Body of pancreas (tissue), 4 donors: ENCODE measurements around the gene MBTPS1. TPM values are rescaled to one million over a fixed set of nuclear protein-coding genes. Genes with fewer than 3 reads are reported as not detected.

Source experiments
- ATAC-seq: fragments of 150-250 bp; one replicate; pipeline ENCODE4 v1.9.1; 2016
- DNase-seq, 4 donors: peaks; one replicate each; pipeline ENCODE4 v3.0.0-alpha.2; 2019
- H3K27ac ChIP-seq, 4 donors: fragments of 200-600 bp; sonication (generic); 1 replicate in 3 of 4; 2 replicates in 1 of 4; pipeline versions ENCODE4 v1.5.1 to v1.6.1; 2016 to 2019; ENCODE audit warnings: mild to moderate bottlenecking in 1 of 4, mixed read lengths in 1 of 4, moderate library complexity in 1 of 4
- H3K27me3 ChIP-seq, 2 donors: fragments of 200-600 bp; sonication (generic); one replicate each; pipeline ENCODE4 v1.6.0; 2016; ENCODE audit warnings: mild to moderate bottlenecking in 1 of 2
- H3K36me3 ChIP-seq, 2 donors: fragments of 200-600 bp; sonication (generic); replicated peaks in 1 of 2; 2 replicates each; pipeline ENCODE4 v1.5.1; 2016; ENCODE audit warnings: low read depth in 2 of 2; ENCODE audit not compliant: insufficient read depth in 1 of 2
- H3K4me1 ChIP-seq: fragments of 200-600 bp; sonication (generic); one replicate; pipeline ENCODE4 v1.6.0; 2016
- H3K4me3 ChIP-seq, 2 donors: fragments of 200-600 bp; sonication (generic); 1 replicate in 1 of 2; 2 replicates in 1 of 2; pipeline ENCODE4 v1.5.1; 2016 to 2019
- H3K9me3 ChIP-seq, 3 donors: fragments of 200-600 bp; sonication (generic); 1 replicate in 2 of 3; 2 replicates in 1 of 3; pipeline ENCODE4 v1.5.1; 2016
- POLR2A ChIP-seq, 3 donors: fragments of 450-650 bp; IDR thresholded peaks; one replicate each; pipeline ENCODE4 v1.6.1; 2016; ENCODE audit warnings: antibody characterized with exemption in 3 of 3, mild to moderate bottlenecking in 2 of 3
- WGBS, 2 donors: methylation state at CpG; one replicate each; pipeline ENCODE4 v1.1.5; 2017; 5-methylcytosine and 5-hydroxymethylcytosine counted together
- intact Hi-C: fragments of 100-400 bp; cut with DNase I; formaldehyde crosslinking; loops from one replicate; pipeline ENCODE4 v1.15.1; 2023
- total RNA-seq, 2 donors: library from RNA; depleted of rRNA; stranded (reverse); fragments of >200 nt; gene quantifications; one replicate each; pipeline ENCODE4 v1.1.0, GENCODE V29; 2016
- TF ChIP-seq, protein P1 (sequence below), 7 experiments: fragments of 450-650 bp in 4 of 7; fragments of 200-600 bp in 3 of 7; sonication (generic) in 3 of 7; IDR thresholded peaks; one replicate each; pipeline ENCODE4 v1.5.1; 2016 to 2019; ENCODE audit warnings: antibody characterized with exemption in 7 of 7

Gene MBTPS1
- total RNA-seq, 2 donors from 2014 or later, result 58.9 to 75.5 TPM

GRCh38 chr16:84029297-84030047 is 87.3 kb downstream of the MBTPS1 start:
- intact Hi-C loops, result no loop called here
- no peaks in the 10 kb centered on the region for H3K9me3 ChIP-seq
- DNase-seq (no peak), ATAC-seq (no peak)
- no peak overlapping the region for H3K27ac ChIP-seq
- 67% methylated on average over 13 to 14 of the region's 14 CpGs for WGBS, 2 donors
- H3K4me1 ChIP-seq, result no peaks in the 10 kb centered on the region
- TF ChIP-seq, protein P1, sequence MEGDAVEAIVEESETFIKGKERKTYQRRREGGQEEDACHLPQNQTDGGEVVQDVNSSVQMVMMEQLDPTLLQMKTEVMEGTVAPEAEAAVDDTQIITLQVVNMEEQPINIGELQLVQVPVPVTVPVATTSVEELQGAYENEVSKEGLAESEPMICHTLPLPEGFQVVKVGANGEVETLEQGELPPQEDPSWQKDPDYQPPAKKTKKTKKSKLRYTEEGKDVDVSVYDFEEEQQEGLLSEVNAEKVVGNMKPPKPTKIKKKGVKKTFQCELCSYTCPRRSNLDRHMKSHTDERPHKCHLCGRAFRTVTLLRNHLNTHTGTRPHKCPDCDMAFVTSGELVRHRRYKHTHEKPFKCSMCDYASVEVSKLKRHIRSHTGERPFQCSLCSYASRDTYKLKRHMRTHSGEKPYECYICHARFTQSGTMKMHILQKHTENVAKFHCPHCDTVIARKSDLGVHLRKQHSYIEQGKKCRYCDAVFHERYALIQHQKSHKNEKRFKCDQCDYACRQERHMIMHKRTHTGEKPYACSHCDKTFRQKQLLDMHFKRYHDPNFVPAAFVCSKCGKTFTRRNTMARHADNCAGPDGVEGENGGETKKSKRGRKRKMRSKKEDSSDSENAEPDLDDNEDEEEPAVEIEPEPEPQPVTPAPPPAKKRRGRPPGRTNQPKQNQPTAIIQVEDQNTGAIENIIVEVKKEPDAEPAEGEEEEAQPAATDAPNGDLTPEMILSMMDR (IDR thresholded peaks at IDR 0.05), result no peak
- no peak for TF ChIP-seq POLR2A (IDR thresholded peaks at IDR 0.05)
- no peak overlapping the region for H3K4me3 ChIP-seq
- H3K36me3 ChIP-seq, result no peaks in the 10 kb centered on the region
- H3K27me3 ChIP-seq, result no peaks in the 10 kb centered on the region

DNA sequence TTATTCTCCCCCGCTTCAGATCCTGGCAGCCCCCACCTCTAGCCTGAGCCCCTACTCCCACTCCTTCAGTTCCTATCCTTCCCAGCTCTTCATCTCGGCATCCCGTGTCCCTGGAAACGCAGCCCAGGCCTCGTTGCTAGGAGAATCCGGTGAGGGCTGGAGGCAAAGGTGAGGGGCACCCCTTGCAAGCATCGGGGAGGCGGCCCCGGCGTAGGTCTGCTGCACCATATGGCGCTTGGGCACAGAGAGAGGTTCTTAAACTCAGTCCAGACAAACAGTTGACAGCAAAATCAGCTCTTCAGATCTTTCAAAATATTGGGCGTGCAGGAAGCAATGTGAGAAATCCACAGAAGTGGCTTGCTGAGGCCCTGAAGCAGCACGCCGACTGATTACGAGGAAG is 89.1 kb downstream of the MBTPS1 start:
- H3K27ac ChIP-seq, result no peak overlapping the region
- ATAC-seq, result no peak
- TF ChIP-seq, protein P1 (IDR thresholded peaks at IDR 0.05), result no peak
- no peak for TF ChIP-seq POLR2A (IDR thresholded peaks at IDR 0.05)
- H3K4me3 ChIP-seq, result no peak overlapping the region
- no peaks in the 10 kb centered on the region for H3K4me1 ChIP-seq
- DNase-seq, result peak in 3 of 4 donors; percentile 38 to 53 (median 41)
- no peaks in the 10 kb centered on the region for H3K9me3 ChIP-seq
- H3K36me3 ChIP-seq, result no peaks in the 10 kb centered on the region
- no peaks in the 10 kb centered on the region for H3K27me3 ChIP-seq
- intact Hi-C loops, result no loop called here
- 77 to 80% methylated on average over 11 to 15 of the region's 15 CpGs for WGBS, 2 donors

- no peak for TF ChIP-seq POLR2A (IDR thresholded peaks at IDR 0.05)
- TF ChIP-seq, protein P1 (IDR thresholded peaks at IDR 0.05), result no peak
- H3K36me3 ChIP-seq, result no peaks in the 10 kb centered on the region
- no peak for ATAC-seq
- H3K9me3 ChIP-seq, result no peaks in the 10 kb centered on the region
- H3K4me1 ChIP-seq, result no peaks in the 10 kb centered on the region
- WGBS, 2 donors, result 70 to 83% methylated on average over 10 of the region's 10 CpGs
- H3K27ac ChIP-seq, result no peak overlapping the region
- no peak for DNase-seq
- no peaks in the 10 kb centered on the region for H3K27me3 ChIP-seq
- H3K4me3 ChIP-seq, result no peak overlapping the region
- intact Hi-C loops, result no loop called here
These were observed 90.1 kb downstream of the MBTPS1 start for GRCh38 chr16:84026606-84027005.

GRCh38 chr16:84024854-84025253 is 91.9 kb downstream of the MBTPS1 start:
- Histone ChIP-seq H3K4me1 (no peaks in the 10 kb centered on the region), H3K36me3 (no peaks in the 10 kb centered on the region), H3K9me3 (peaks cover 0 to 4% (median 0%) of the 10 kb centered on the region in 3 donors), H3K4me3 (no peak overlapping the region), H3K27ac (no peak overlapping the region), H3K27me3 (no peaks in the 10 kb centered on the region)
- DNase-seq (no peak), ATAC-seq (no peak)
- intact Hi-C loops, result no loop called here
- WGBS, 2 donors, result 71 to 77% methylated on average over 9 of the region's 9 CpGs
- no peak for TF ChIP-seq POLR2A (IDR thresholded peaks at IDR 0.05)
- TF ChIP-seq, protein P1 (IDR thresholded peaks at IDR 0.05), result no peak

GRCh38 chr16:84022644-84023043 is 94.1 kb downstream of the MBTPS1 start:
- intact Hi-C loops, result no loop called here
- peaks cover 0 to 4% (median 0%) of the 10 kb centered on the region in 3 donors for H3K9me3 ChIP-seq
- no peak for DNase-seq
- 84 to 86% methylated on average over 11 of the region's 11 CpGs for WGBS, 2 donors
- H3K36me3 ChIP-seq, result no peaks in the 10 kb centered on the region
- TF ChIP-seq, protein P1 (IDR thresholded peaks at IDR 0.05), result no peak
- no peak for TF ChIP-seq POLR2A (IDR thresholded peaks at IDR 0.05)
- H3K4me3 ChIP-seq, result no peak overlapping the region
- H3K27me3 ChIP-seq, result no peaks in the 10 kb centered on the region
- no peak for ATAC-seq
- H3K4me1 ChIP-seq, result no peaks in the 10 kb centered on the region
- H3K27ac ChIP-seq, result no peak overlapping the region
